NCI-H1694 (cell line): ENCODE data around the gene ARHGAP25.

Source experiments
- DNase-seq: peaks from one replicate; lab custom pipeline; 2025; lab: John Stamatoyannopoulos, UW

Gene ARHGAP25

DNA sequence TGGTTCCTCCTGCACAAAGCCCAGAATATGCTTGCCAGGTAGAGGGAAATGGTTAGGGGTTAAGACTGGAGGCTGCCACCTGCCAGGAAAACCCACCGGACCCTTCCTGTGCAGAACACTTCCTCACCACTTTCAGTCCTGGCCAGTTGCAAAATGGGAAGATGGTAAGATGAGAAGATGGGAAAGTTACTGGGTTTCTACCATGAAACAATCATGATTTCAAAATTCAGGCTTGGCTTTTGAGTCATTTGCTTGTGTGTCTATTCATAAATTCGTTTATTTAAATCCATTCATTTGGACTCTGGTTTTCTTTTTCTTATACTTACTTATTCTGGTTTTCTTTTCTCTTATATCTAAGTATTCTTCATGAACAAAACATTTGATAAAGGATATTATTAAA lies 129.4 kb downstream of the ARHGAP25 start:
- DNase-seq: no peak

DNA sequence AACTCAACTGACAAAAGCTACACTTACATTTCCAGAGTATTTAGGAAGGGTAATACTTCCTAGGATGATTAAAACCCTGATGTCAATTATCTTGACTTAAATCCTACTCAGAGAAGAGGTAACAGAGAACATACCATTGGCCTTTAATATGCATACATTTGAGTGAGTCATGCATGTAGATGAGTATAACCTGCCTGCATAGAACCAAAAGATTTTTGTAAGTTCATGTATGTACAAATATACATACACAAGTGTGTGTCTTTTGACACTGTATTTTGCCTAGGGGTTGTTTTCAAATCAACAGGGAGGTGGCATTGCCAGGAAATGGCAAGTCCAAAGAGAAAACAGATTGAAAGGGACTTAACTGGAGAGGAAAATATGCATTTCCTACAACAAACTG lies 130.5 kb downstream of the ARHGAP25 start:
- DNase-seq: no peak

DNA sequence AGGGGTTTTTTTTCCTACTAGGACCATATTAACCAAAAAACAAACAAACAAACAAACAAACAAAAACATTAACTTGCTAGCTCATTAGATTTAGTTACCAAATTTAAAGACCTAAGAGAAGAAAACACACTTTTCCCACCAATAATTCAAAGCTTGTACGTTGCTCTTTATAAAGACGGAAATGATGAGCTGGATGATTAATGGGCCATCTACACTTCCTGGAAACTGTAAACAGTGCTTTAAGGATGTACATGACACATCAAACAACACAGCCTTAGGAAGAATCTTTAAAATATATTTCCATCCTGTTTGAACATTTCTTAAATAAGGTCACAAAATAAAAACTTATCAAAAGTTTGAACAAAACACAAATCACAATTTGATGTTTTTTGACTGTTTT lies 135.6 kb downstream of the ARHGAP25 start:
- DNase-seq: no peak

DNA sequence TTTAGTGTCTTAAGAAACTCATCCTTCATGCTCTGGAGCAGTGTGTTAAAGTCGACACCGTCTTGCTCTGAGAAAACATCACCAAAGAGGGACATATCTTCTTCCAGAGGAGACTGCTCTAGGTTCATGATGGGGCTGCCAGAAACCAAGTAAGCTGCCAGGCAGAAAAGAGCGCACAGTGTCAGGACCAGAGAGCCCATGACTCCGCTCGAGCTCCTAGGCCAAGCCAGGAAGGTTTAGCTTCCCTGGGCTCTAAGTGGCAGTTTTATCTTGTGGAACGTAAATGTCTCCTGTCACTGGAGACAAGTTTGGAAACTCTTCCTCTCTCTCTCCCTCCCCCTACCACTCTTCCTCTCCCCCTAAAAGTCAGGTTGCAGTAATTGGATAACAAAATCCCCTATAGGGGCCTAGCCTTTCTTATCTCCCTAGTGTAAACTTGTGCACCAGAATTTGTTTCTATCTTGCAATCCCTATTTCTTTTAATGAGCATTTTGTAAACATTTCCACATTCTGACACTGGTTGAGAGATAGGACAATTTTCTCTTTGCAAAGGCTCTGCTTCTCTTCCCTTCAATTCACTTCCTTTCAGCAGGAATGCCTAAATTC lies 136.7 kb downstream of the ARHGAP25 start, which contains the start of gene BMP10:
BMP10 (minus strand) TSS at position 239 of the 606 bp plus-strand sequence; CDS start at position 200, 39 bp downstream.
- no peak for DNase-seq
